HG03135 (cell line): ENCODE data around the gene ELFN1.
"Not testable (repeated sequence)": the region's sequence is repeated elsewhere in the genome, so short reads cannot be mapped to it uniquely, and the experiment has no call there.

Experiments
- ATAC-seq: cut with Tn5 transposase; IDR thresholded peaks from one replicate; pipeline ENCODE4 v1.9.1; 2021; ENCODE audit warnings: mild to moderate bottlenecking, moderate library complexity; ENCODE audit not compliant: unreplicated experiment

Gene ELFN1

GRCh38 chr7:1752771-1753563 is 82.9 kb downstream of the ELFN1 start:
- no peak for ATAC-seq

- ATAC-seq = no peak
Observed at GRCh38 chr7:1753564-1753867, 83.4 kb downstream of the ELFN1 start.

GRCh38 chr7:1754345-1754908 is 84.3 kb downstream of the ELFN1 start:
- ATAC-seq = no peak

- ATAC-seq = no peak
Observed at GRCh38 chr7:1755783-1756625, 85.9 kb downstream of the ELFN1 start.

GRCh38 chr7:1757601-1758000 is 87.5 kb downstream of the ELFN1 start:
- ATAC-seq = no peak

- ATAC-seq = no peak
Observed at GRCh38 chr7:1758028-1758858, 88.2 kb downstream of the ELFN1 start.

- ATAC-seq = no peak
Observed at GRCh38 chr7:1758859-1759521, 88.9 kb downstream of the ELFN1 start.

- ATAC-seq = no peak
Observed at GRCh38 chr7:1761097-1761496, 91.0 kb downstream of the ELFN1 start.

GRCh38 chr7:1761774-1762173 is 91.7 kb downstream of the ELFN1 start:
- ATAC-seq = no peak

GRCh38 chr7:1762238-1762945 is 92.3 kb downstream of the ELFN1 start:
- no peak for ATAC-seq

GRCh38 chr7:1763033-1763432 is 93.0 kb downstream of the ELFN1 start:
- no peak for ATAC-seq

GRCh38 chr7:1763911-1764310 is 93.8 kb downstream of the ELFN1 start:
- not testable (repeated sequence) for ATAC-seq

GRCh38 chr7:1765336-1765735 is 95.3 kb downstream of the ELFN1 start:
- no peak for ATAC-seq

- ATAC-seq = no peak
Observed at GRCh38 chr7:1767524-1767923, 97.4 kb downstream of the ELFN1 start.

GRCh38 chr7:1768832-1769231 is 98.8 kb downstream of the ELFN1 start:
- ATAC-seq = no peak

GRCh38 chr7:1769286-1770200 is 99.5 kb downstream of the ELFN1 start:
- ATAC-seq = no peak

- no peak for ATAC-seq
Observed at GRCh38 chr7:1770331-1770730, 100.3 kb downstream of the ELFN1 start.

- no peak for ATAC-seq
Observed at GRCh38 chr7:1775389-1775788, 105.3 kb downstream of the ELFN1 start.

- no peak for ATAC-seq
Observed at GRCh38 chr7:1777122-1777521, 107.0 kb downstream of the ELFN1 start.
